ENCODE measurements around the gene L3MBTL3.

DNA sequence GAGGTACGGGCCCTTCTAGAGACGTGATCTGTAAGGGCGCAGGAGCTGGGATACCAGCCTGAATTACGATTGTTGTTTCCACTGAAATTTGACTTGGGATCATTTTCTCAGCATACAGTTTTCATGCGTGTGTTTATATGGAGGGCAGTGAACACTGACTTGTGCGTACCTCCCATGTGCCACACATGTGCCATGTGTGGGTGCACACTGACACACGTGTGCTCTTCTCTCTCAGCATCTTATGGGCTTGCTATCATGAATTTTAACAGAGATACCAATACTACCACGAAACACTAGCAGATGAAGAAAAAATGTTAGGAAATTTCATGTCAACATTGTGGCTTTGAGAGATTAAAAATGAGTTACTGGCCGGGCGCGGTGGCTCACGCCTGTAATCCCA lies 39.1 kb downstream of the L3MBTL3 start:
- TF ChIP-seq POLR2A (IDR thresholded peaks at IDR 0.05) = no peak
- TF ChIP-seq, protein P1, sequence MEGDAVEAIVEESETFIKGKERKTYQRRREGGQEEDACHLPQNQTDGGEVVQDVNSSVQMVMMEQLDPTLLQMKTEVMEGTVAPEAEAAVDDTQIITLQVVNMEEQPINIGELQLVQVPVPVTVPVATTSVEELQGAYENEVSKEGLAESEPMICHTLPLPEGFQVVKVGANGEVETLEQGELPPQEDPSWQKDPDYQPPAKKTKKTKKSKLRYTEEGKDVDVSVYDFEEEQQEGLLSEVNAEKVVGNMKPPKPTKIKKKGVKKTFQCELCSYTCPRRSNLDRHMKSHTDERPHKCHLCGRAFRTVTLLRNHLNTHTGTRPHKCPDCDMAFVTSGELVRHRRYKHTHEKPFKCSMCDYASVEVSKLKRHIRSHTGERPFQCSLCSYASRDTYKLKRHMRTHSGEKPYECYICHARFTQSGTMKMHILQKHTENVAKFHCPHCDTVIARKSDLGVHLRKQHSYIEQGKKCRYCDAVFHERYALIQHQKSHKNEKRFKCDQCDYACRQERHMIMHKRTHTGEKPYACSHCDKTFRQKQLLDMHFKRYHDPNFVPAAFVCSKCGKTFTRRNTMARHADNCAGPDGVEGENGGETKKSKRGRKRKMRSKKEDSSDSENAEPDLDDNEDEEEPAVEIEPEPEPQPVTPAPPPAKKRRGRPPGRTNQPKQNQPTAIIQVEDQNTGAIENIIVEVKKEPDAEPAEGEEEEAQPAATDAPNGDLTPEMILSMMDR (IDR thresholded peaks at IDR 0.05) = no peak

All from transverse colon (tissue), 3 donors.